ENCODE measurements around the gene ZNF718.
A peak's percentile ranks its signal among the peaks of the same experiment; 100 is the strongest.
"Not testable (repeated sequence)": the region's sequence is repeated elsewhere in the genome, so short reads cannot be mapped to it uniquely, and the experiment has no call there.

ZNF718 gene

DNA sequence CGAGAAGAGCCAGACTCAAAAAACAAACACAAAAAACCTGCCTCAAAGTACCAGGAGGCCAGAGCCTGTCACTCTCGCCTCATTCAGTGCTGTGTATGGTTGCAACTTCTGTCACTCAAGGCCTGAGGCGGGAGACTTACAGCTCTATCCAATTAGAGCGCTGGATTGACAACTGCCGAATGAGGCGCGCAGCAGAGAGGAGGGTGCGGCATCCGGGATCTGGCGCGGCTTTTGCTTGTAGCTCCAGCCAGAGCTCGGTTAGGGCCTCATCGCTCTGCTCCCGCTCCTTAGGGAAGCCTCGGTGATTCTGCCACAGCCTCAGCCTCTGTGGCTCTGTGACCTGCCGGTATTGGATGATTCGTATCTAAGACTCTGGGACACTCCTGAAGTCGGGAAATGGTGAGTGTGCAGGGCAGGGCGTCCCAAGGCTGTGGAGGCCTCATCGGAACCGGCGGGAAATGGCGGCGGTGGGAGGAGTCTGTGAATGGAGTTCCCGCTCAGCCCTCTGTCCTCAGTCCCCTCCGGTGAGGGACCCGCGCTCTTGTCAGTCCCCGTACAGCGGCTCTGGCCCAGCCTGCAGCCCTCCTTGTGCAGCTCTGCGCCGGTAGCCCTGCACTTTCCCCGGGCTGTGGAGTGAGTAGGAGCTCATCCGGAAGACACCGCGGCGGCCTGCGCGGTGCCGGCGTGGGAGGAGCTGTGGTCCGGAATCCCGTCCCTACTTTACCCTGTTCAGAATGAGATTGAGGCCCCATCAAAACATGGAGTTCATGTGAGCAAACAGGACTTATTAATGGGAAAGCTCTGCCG, at the start of gene ZNF718:
ZNF718 (plus strand) TSS at position 227 of the 807 bp plus-strand sequence; CDS start at position 397, 170 bp downstream.
- peak; percentile 97 for DNase-seq (ENCODE audit: low spot score)

GRCh38 chr4:85951-86350, 38.4 kb upstream of the ZNF718 start:
- no peak for DNase-seq (ENCODE audit: low spot score)

GRCh38 chr4:86559-87324, 37.6 kb upstream of the ZNF718 start:
- DNase-seq (ENCODE audit: low spot score): not testable (repeated sequence)

- no peak for DNase-seq (ENCODE audit: low spot score)
Measured at GRCh38 chr4:98386-98785, 25.9 kb upstream of the ZNF718 start.

- DNase-seq (ENCODE audit: low spot score): no peak
Measured at GRCh38 chr4:99863-100262, 24.4 kb upstream of the ZNF718 start.

GRCh38 chr4:107083-107443, 17.2 kb upstream of the ZNF718 start:
- no peak for DNase-seq (ENCODE audit: low spot score)

DNA sequence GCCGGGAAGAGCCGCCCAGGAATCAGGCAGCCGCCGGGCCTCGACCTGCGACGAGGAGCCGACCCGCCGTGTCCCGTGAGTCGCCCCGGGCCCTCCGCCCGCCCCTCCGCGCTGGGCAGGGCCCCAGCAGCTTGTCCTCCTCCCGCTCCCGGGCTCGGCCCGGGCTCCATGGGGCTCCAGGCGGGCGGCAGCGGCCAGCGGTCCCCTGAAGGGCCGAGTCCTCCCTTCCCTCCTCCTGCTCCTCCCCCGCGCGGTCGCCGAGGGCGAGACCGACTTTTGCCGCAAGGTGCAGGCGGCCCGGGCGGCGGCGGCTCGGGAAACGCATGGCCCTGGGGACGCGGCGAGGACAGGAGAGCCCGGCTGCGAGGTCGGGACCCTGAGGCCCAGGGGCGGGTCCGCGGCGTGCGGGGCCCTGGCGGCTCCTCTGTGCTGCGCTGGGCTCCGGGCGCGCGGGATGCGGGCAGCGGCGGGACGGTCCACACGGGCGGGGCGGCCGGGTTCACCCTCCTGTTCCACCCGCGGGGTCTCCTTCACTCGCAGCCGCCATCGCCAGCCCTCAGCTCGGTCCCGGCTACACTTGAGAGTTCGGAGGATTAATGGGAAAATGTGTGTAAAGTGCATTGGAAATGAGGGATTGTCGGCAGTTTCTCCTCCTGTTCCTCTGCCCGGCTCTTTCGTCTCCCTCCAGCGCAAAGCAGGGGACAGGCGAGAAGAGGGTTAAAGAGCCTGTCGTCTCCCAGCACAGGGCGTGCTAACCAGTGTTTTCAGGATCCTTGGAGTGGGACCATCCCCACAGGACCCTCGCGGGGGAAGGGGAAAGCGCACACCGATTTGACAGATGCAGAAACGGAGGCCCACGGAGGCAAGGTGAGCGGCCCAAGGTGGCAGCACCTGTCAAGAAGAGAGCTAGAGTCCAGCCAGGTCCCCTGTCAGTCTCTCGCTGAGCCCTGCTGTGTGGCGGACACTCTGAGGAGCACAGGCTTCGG, 16.6 kb upstream of the ZNF718 start:
- DNase-seq (ENCODE audit: low spot score): no peak

DNA sequence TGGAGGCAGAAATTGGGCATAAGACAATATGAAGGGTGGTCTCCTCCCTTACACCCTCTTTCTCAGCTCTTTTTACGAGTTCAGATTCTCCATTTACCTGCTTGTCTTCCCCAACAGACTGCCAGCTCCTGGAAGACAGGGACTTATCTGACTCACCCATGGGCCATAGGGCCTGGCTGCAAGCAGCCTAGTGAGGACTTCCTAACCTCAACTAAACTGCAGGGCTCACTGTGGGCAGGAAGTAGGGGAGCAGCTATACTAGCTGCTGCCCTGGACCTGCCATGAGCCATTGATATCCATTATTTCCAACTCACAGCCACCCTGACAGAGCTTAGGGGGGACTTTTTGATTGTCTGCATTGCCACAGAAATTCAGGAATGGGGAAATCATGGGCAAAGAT, 11.5 kb upstream of the ZNF718 start:
- no peak for DNase-seq (ENCODE audit: low spot score)

DNA sequence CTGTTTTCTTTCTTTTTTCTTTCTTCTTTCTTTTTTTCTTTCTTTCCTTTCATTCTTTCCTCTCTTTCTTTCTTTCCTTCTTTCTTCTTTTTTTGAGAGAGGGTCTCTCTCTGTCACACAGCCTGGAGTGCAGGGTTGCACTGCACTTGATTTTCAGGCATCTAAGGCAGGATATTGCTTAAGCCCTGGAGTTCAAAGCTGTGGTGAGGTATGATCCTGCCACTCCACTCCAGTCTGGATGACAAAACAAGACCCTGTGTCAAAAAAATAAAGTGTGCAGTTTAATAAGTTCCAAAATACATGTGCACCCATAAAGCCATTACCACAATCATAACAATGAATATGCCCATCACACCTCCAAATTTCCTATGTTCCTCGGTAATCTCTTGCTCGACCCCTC, 10.6 kb upstream of the ZNF718 start:
- no peak for DNase-seq (ENCODE audit: low spot score)

GRCh38 chr4:114149-114548, 10.2 kb upstream of the ZNF718 start:
- no peak for DNase-seq (ENCODE audit: low spot score)

DNA sequence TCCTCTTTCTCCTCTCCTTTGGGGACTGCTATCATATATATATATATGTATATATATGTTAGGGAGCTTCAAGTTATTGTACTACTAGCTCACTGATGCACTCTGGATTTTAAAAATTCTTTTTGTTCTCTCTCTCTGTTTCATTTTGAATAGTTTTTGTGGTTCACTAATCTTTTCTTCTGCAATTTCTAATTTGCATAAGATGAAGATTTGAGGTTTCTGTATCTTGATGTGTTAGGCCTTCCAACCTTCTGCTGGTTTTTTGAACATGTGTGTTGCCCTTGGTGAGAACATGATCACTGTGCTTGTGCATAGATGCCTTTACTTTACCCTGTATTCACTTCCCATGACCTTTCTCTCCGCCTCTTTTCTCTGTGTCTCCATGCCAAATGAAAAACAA, 7.8 kb upstream of the ZNF718 start:
- DNase-seq (ENCODE audit: low spot score): no peak

DNA sequence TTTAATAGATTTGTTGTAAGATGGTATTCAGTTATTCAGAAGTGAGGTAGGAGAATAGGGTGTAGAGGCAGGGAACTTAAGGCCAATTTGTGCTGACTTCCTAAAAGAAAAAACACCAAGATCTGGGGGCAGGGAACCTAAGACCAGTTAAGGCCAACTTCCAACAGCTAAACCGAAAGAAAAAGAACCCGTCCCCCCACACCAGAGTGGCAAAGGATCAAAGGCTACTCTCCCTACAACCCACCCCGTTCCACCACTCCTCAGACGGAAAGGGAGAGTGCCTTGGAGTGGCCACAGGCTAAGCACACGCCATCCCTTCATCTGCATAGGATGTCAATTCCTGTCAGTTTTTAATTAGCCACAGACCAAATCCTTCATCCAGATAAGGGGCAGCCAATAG, 3.7 kb upstream of the ZNF718 start:
- no peak for DNase-seq (ENCODE audit: low spot score)

- no peak for DNase-seq (ENCODE audit: low spot score)
Measured at GRCh38 chr4:121408-122084, 2.8 kb upstream of the ZNF718 start.

GRCh38 chr4:123922-124274, 403 bp upstream of the ZNF718 start:
- DNase-seq (ENCODE audit: low spot score): not testable (repeated sequence)

DNA sequence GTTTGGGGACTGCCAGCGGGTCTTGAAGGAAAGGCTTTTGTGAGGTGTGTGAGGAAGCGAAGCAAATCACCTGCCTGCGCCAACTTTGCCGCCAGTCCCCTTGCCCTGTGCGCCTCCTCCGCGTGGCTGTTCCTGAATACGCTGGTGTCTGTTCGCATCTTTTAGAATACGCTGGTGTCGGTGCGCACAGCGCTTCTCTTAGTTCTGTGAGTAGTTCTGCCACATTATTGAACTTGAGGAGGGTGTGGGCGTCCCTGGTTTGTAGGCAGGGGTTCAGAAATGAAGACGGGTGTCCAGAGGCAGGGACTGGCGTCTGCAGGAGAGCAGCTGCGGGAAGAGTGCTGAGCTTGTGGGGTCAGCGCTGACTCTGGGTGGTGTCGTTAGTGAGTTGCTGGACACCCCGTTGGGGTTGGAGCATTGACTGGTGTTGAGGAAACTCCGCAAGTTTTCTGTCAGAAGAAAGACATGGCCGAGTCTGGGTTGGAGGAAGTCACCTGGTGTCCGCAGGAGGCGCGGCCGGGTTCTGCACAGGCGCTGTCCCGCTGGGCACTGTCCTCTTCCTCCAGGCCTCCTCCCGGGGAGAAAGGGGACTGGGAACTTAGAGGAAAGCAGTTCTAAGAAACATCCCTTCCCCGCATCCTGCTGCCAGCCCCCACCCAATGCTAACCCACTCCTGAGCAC, 930 bp downstream of the ZNF718 start:
- no peak for DNase-seq (ENCODE audit: low spot score)

- DNase-seq (ENCODE audit: low spot score): no peak
Measured at GRCh38 chr4:125833-126232, 1.5 kb downstream of the ZNF718 start.

- no peak for DNase-seq (ENCODE audit: low spot score)
Measured at GRCh38 chr4:132483-132882, 8.2 kb downstream of the ZNF718 start.

GRCh38 chr4:138935-139334, 14.6 kb downstream of the ZNF718 start:
- no peak for DNase-seq (ENCODE audit: low spot score)

DNA sequence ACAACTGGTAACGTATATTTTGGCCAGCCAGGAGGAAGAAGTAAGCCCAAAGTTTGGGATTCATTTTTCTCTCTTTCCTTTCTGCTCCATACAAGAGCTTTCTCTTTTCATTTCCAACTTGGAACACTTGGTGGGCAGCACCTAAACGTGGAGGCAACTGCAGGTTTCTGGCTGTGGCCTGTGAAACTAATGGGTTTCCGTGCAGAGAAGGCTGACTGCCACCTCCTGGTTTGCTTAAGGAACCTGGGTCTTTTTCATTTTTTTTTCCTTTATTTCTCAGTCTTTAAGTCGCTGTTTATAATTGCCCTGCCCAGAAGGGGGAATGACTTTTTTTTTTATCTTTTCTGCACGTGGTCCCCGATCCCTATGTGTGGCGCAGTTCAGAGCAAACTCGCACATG, 15.4 kb downstream of the ZNF718 start:
- no peak for DNase-seq (ENCODE audit: low spot score)

DNA sequence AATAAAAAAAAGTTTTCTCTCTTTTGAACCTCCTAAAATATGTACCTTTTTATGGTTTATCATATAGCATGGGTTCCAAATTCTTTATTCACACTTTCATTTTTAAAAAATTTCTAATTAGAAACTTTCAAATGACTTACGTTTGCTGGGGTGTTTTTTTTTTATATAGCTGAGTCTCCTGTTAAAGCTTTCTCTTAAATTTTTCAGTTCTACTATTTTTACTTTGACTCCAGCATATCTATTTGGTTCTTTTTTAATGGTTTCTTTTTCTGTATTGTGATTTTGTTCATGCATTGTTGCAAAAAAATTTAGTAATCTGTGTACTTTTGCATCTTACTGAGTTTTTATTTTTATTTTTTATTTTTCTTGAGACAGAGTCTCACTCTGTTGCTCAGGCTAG, 22.3 kb downstream of the ZNF718 start:
- DNase-seq (ENCODE audit: low spot score): no peak

GRCh38 chr4:147233-147632, 22.9 kb downstream of the ZNF718 start:
- no peak for DNase-seq (ENCODE audit: low spot score)
